ENCODE results near the gene MRPL34.

DNA sequence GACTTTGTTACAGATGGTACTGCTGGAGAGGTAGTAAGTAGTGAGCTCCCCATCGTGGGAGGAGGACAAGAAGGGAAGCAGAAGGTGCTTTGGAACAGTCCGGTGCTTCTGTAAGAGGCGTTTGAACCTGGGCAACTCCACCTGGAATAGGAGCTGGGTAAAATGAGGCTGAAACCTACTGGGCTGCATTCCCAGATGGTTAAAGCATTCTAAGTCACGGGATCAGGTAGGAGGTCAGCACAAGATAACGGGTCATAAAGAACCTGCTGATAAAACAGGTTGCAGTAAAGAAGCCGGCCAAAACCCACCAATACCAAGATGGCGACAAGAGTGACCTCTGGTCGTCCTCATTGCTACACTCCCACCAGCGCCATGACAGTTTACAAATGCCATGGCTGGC lies 18.9 kb upstream of the MRPL34 start:
- no peak for TF ChIP-seq POLR2A (IDR thresholded peaks at IDR 0.05)
- TF ChIP-seq, protein P1, sequence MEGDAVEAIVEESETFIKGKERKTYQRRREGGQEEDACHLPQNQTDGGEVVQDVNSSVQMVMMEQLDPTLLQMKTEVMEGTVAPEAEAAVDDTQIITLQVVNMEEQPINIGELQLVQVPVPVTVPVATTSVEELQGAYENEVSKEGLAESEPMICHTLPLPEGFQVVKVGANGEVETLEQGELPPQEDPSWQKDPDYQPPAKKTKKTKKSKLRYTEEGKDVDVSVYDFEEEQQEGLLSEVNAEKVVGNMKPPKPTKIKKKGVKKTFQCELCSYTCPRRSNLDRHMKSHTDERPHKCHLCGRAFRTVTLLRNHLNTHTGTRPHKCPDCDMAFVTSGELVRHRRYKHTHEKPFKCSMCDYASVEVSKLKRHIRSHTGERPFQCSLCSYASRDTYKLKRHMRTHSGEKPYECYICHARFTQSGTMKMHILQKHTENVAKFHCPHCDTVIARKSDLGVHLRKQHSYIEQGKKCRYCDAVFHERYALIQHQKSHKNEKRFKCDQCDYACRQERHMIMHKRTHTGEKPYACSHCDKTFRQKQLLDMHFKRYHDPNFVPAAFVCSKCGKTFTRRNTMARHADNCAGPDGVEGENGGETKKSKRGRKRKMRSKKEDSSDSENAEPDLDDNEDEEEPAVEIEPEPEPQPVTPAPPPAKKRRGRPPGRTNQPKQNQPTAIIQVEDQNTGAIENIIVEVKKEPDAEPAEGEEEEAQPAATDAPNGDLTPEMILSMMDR (IDR thresholded peaks at IDR 0.05 in 4 of 5, conservative IDR thresholded peaks at IDR 0.05 in 1 of 5): no peak
